Liver (tissue), 3 donors: ENCODE data around the gene KLHL20.

Experiments
- ATF3 ChIP-seq: IDR thresholded peaks from 2 replicates; pipeline ENCODE4 v1.6.1; 2016; ENCODE audit warnings: antibody characterized with exemption
- CTCF ChIP-seq: fragments of 150-350 bp; IDR thresholded peaks from 2 replicates; pipeline ENCODE4 v1.5.1; 2017; ENCODE audit warnings: improper control_type of control experiment, low read depth, low read length; ENCODE audit not compliant: missing input control
- HNF4A ChIP-seq, 2 donors: conservative IDR thresholded peaks; 2 replicates each; pipeline ENCODE4 v1.6.1; 2016; ENCODE audit warnings: antibody characterized with exemption in 2 of 2, mild to moderate bottlenecking in 2 of 2
- HNF4G ChIP-seq: IDR thresholded peaks from 2 replicates; pipeline ENCODE4 v1.6.1; 2016; ENCODE audit warnings: antibody characterized with exemption
- MAX ChIP-seq: IDR thresholded peaks from 2 replicates; pipeline ENCODE4 v1.6.1; 2016; ENCODE audit warnings: antibody characterized with exemption
- RAD21 ChIP-seq, 2 donors: IDR thresholded peaks; 2 replicates each; pipeline ENCODE4 v1.6.1; 2016; ENCODE audit warnings: antibody characterized with exemption in 2 of 2, mild to moderate bottlenecking in 2 of 2
- REST ChIP-seq: IDR thresholded peaks from 2 replicates; pipeline ENCODE4 v1.6.1; 2016; ENCODE audit warnings: antibody characterized with exemption, mild to moderate bottlenecking
- RXRA ChIP-seq, 2 donors: IDR thresholded peaks; 2 replicates each; pipeline ENCODE4 v1.6.1; 2017 to 2018; ENCODE audit warnings: antibody characterized with exemption in 2 of 2, mild to moderate bottlenecking in 1 of 2
- SP1 ChIP-seq: IDR thresholded peaks from 2 replicates; pipeline ENCODE4 v1.6.1; 2018; ENCODE audit warnings: antibody characterized with exemption, mild to moderate bottlenecking
- TAF1 ChIP-seq: conservative IDR thresholded peaks from 2 replicates; pipeline ENCODE4 v1.6.1; 2016; ENCODE audit warnings: antibody characterized with exemption, mild to moderate bottlenecking
- YY1 ChIP-seq: IDR thresholded peaks from 2 replicates; pipeline ENCODE4 v1.6.1; 2016; ENCODE audit warnings: antibody characterized with exemption, mild to moderate bottlenecking
- ZBTB33 ChIP-seq: IDR thresholded peaks from 2 replicates; pipeline ENCODE4 v1.6.1; 2016; ENCODE audit warnings: antibody characterized with exemption
- donor health status: healthy.
- donor health status: healthy.

GRCh38 chr1:173758110-173758509 is 43.3 kb downstream of the KLHL20 start:
- TF ChIP-seq CTCF (no peak), ZBTB33 (no peak), HNF4A (conservative IDR thresholded peaks at IDR 0.05) (no peak), YY1 (no peak), REST (no peak), TAF1 (no peak), MAX (no peak), RXRA (IDR thresholded peaks at IDR 0.05) (no peak), ATF3 (no peak), RAD21 (IDR thresholded peaks at IDR 0.05) (no peak), HNF4G (no peak), SP1 (no peak)
